HEK293 (cell line): ENCODE data around the gene NIPAL3.

ENCODE experiments used
- CTCF ChIA-PET: fragments of 350-600 bp; formaldehyde crosslinking; extraction: SDS; loops from one replicate; lab custom pipeline; 2021; ENCODE audit warnings: antibody characterized with exemption; lab: Yijun Ruan, JAX
- POLR2A ChIA-PET: fragments of 300-600 bp; formaldehyde crosslinking; extraction: SDS; loops from one replicate; lab custom pipeline; 2020; ENCODE audit warnings: antibody characterized with exemption, inconsistent platforms; lab: Yijun Ruan, JAX
- H3K27ac ChIP-seq: fragments of 200-500 bp; sonication (Bioruptor generic); 2 replicates; pipeline ENCODE4 v1.5.1; 2014; ENCODE audit warnings: low read depth, low read length, control low read depth, inconsistent platforms; ENCODE audit errors: extremely low read depth
- H3K36me3 ChIP-seq, 2 experiments: fragments of 200-500 bp in 1 of 2; sonication (Bioruptor generic) in 1 of 2; 1 replicate in 1 of 2; 2 replicates in 1 of 2; pipeline ENCODE4 v1.5.1; 2014 to 2017; ENCODE audit warnings: inconsistent platforms in 2 of 2, low read length in 2 of 2; ENCODE audit not compliant: control insufficient read depth in 2 of 2, insufficient read depth in 1 of 2
- H3K4me1 ChIP-seq: fragments of 200-500 bp; sonication (Bioruptor generic); 2 replicates; pipeline ENCODE4 v1.5.1; 2014; ENCODE audit warnings: mild to moderate bottlenecking, low read length, inconsistent platforms; ENCODE audit not compliant: control insufficient read depth, insufficient read depth
- H3K4me3 ChIP-seq: 2 replicates; pipeline ENCODE4 v1.5.1; 2011; ENCODE audit warnings: low read depth, mild to moderate bottlenecking, control low read depth, low read length, moderate library complexity
- H3K9me3 ChIP-seq: fragments of 200-500 bp; sonication (Bioruptor generic); 2 replicates; pipeline ENCODE4 v1.5.1; 2014; ENCODE audit warnings: low read depth, low read length, inconsistent platforms; ENCODE audit not compliant: control insufficient read depth, insufficient read depth
- BCL11A ChIP-seq: fragments of 450-650 bp; formaldehyde crosslinking; IDR thresholded peaks from 2 replicates; pipeline ENCODE4 v1.5.1; 2016; ENCODE audit warnings: low read depth, missing biosample characterization, missing genetic modification characterization
- KLF16 ChIP-seq: fragments of 450-650 bp; formaldehyde crosslinking; IDR thresholded peaks from 2 replicates; pipeline ENCODE4 v1.5.1; 2017; ENCODE audit warnings: missing biosample characterization, missing genetic modification characterization
- OVOL3 ChIP-seq: fragments of 450-650 bp; formaldehyde crosslinking; IDR thresholded peaks from 2 replicates; pipeline ENCODE4 v1.5.1; 2016; ENCODE audit warnings: missing biosample characterization, missing genetic modification characterization
- TRIM28 ChIP-seq: IDR thresholded peaks from 2 replicates; pipeline ENCODE4 v1.6.1; 2011; ENCODE audit warnings: low read length, control low read depth, borderline replicate concordance
- ZNF146 ChIP-seq: fragments of 450-650 bp; formaldehyde crosslinking; IDR thresholded peaks from 2 replicates; pipeline ENCODE4 v1.5.1; 2016; ENCODE audit warnings: missing biosample characterization, missing genetic modification characterization
- ZNF2 ChIP-seq: fragments of 450-650 bp; formaldehyde crosslinking; IDR thresholded peaks from 2 replicates; pipeline ENCODE4 v1.5.1; 2016; ENCODE audit warnings: missing biosample characterization, missing genetic modification characterization
- ZNF223 ChIP-seq: fragments of 450-650 bp; formaldehyde crosslinking; IDR thresholded peaks from 2 replicates; pipeline ENCODE4 v1.5.1; 2016; ENCODE audit warnings: missing biosample characterization, missing genetic modification characterization
- ZNF292 ChIP-seq: fragments of 450-650 bp; formaldehyde crosslinking; IDR thresholded peaks from 2 replicates; pipeline ENCODE4 v1.5.1; 2016; ENCODE audit warnings: low read depth, missing biosample characterization, missing genetic modification characterization, borderline replicate concordance
- ZNF394 ChIP-seq: fragments of 450-650 bp; formaldehyde crosslinking; IDR thresholded peaks from 2 replicates; pipeline ENCODE4 v1.5.1; 2016; ENCODE audit warnings: missing biosample characterization, missing genetic modification characterization, mild to moderate bottlenecking, moderate library complexity, borderline replicate concordance
- ZNF473 ChIP-seq: fragments of 450-650 bp; formaldehyde crosslinking; IDR thresholded peaks from 2 replicates; pipeline ENCODE4 v1.5.1; 2017; ENCODE audit warnings: missing biosample characterization, missing genetic modification characterization
- ZNF48 ChIP-seq: fragments of 450-650 bp; formaldehyde crosslinking; IDR thresholded peaks from 2 replicates; pipeline ENCODE4 v1.5.1; 2016; ENCODE audit warnings: missing biosample characterization, missing genetic modification characterization
- ZNF548 ChIP-seq: fragments of 450-650 bp; formaldehyde crosslinking; IDR thresholded peaks from 2 replicates; pipeline ENCODE4 v1.5.1; 2016; ENCODE audit warnings: missing biosample characterization, missing genetic modification characterization
- ZNF623 ChIP-seq: fragments of 450-650 bp; formaldehyde crosslinking; IDR thresholded peaks from 2 replicates; pipeline ENCODE4 v1.5.1; 2016; ENCODE audit warnings: missing biosample characterization, missing genetic modification characterization
- ZNF76 ChIP-seq: fragments of 450-650 bp; formaldehyde crosslinking; IDR thresholded peaks from 2 replicates; pipeline ENCODE4; 2016; ENCODE audit warnings: low read depth, missing biosample characterization, missing genetic modification characterization, borderline replicate concordance
- ZNF777 ChIP-seq: fragments of 450-650 bp; formaldehyde crosslinking; IDR thresholded peaks from 2 replicates; pipeline ENCODE4 v1.5.1; 2017; ENCODE audit warnings: missing biosample characterization, missing genetic modification characterization, borderline replicate concordance
- ZNF830 ChIP-seq: fragments of 450-650 bp; IDR thresholded peaks from 2 replicates; pipeline ENCODE4 v1.5.0; 2018; ENCODE audit warnings: missing biosample characterization, missing genetic modification characterization, low read depth, mild to moderate bottlenecking, moderate library complexity
- TF ChIP-seq, protein P1 (sequence below): fragments of 450-650 bp; formaldehyde crosslinking; IDR thresholded peaks from 2 replicates; pipeline ENCODE4 v1.5.1; 2016; ENCODE audit warnings: missing biosample characterization, missing genetic modification characterization
- TF ChIP-seq, protein P2 (sequence below): fragments of 450-650 bp; formaldehyde crosslinking; IDR thresholded peaks from 2 replicates; pipeline ENCODE4 v1.5.1; 2016; ENCODE audit warnings: missing biosample characterization, missing genetic modification characterization
- TF ChIP-seq, protein P3 (sequence below): fragments of 450-650 bp; formaldehyde crosslinking; IDR thresholded peaks from 2 replicates; pipeline ENCODE4 v1.5.1; 2016; ENCODE audit warnings: missing biosample characterization, missing genetic modification characterization
- TF ChIP-seq, protein P4 (sequence below): fragments of 450-650 bp; formaldehyde crosslinking; IDR thresholded peaks from 2 replicates; pipeline ENCODE4 v1.5.0; 2017; ENCODE audit warnings: missing biosample characterization, missing genetic modification characterization, borderline replicate concordance

The NIPAL3 gene

DNA sequence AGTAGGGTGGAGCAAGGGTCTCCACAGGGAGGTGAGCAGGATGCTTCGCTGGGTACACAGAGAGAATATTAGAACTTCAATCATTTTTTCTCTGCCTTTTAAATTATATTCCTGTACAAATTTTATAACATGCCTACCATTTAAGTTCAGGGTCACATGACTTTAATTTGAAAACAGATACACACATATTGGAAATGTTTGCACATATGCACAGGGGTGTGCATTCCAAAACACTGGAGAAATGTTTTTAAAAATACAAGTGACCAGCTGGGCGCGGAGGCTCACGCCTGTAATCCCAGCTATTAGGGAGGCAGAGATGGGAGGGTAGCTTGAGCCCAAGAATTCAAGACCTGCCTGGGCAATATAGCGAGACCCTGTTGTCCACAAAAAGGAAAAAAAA is 39.7 kb downstream of the NIPAL3 start (continued):
- TF ChIP-seq ZNF623 (tag by site-specific recombination) (no peak), TRIM28 (no peak), ZNF48 (tag by site-specific recombination) (no peak)

DNA sequence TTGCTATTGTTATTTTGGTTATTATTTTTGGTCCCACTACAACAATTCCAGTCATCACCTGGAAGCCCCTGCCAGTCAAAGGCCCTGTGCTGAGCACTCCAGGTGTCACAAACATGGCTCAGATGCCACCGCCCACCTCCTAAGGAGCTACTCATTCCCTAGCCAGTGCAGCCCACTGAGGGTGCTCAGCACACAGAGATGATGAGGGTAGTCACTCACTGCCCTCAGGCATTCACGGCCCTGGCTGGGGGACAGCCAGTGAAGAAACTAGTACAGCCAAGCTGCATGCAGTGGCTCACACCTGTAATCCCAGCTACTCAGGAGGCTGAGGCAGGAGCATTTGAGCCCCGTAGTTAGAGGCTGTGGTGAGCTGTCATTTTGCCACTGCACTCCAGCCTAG is 42.3 kb downstream of the NIPAL3 start:
- H3K36me3 ChIP-seq: peaks cover 3 to 72% of the 10 kb centered on the region in 2 experiments
- H3K4me1 ChIP-seq: no peaks in the 10 kb centered on the region
- ChIA-PET POLR2A (no interaction called here), CTCF (interaction anchor here (0.9 kb wide), 1 partner anchor 9 kb away, joined by 3 read pairs; no protein-coding TSS in a partner anchor)
- H3K27ac ChIP-seq: no peak overlapping the region
- H3K4me3 ChIP-seq: no peak overlapping the region
- no peaks in the 10 kb centered on the region for H3K9me3 ChIP-seq
- TF ChIP-seq ZNF146 (tag by site-specific recombination) (no peak), ZNF223 (tag by site-specific recombination) (no peak), ZNF394 (tag by site-specific recombination) (no peak), OVOL3 (tag by site-specific recombination) (no peak), ZNF548 (tag by site-specific recombination) (no peak), ZNF830 (tag by site-specific recombination) (no peak)
- TF ChIP-seq, protein P1, sequence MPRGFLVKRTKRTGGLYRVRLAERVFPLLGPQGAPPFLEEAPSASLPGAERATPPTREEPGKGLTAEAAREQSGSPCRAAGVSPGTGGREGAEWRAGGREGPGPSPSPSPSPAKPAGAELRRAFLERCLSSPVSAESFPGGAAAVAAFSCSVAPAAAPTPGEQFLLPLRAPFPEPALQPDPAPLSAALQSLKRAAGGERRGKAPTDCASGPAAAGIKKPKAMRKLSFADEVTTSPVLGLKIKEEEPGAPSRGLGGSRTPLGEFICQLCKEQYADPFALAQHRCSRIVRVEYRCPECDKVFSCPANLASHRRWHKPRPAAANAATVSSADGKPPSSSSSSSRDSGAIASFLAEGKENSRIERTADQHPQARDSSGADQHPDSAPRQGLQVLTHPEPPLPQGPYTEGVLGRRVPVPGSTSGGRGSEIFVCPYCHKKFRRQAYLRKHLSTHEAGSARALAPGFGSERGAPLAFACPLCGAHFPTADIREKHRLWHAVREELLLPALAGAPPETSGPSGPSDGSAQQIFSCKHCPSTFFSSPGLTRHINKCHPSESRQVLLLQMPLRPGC (tag by site-specific recombination): no peak
- TF ChIP-seq, protein P2, sequence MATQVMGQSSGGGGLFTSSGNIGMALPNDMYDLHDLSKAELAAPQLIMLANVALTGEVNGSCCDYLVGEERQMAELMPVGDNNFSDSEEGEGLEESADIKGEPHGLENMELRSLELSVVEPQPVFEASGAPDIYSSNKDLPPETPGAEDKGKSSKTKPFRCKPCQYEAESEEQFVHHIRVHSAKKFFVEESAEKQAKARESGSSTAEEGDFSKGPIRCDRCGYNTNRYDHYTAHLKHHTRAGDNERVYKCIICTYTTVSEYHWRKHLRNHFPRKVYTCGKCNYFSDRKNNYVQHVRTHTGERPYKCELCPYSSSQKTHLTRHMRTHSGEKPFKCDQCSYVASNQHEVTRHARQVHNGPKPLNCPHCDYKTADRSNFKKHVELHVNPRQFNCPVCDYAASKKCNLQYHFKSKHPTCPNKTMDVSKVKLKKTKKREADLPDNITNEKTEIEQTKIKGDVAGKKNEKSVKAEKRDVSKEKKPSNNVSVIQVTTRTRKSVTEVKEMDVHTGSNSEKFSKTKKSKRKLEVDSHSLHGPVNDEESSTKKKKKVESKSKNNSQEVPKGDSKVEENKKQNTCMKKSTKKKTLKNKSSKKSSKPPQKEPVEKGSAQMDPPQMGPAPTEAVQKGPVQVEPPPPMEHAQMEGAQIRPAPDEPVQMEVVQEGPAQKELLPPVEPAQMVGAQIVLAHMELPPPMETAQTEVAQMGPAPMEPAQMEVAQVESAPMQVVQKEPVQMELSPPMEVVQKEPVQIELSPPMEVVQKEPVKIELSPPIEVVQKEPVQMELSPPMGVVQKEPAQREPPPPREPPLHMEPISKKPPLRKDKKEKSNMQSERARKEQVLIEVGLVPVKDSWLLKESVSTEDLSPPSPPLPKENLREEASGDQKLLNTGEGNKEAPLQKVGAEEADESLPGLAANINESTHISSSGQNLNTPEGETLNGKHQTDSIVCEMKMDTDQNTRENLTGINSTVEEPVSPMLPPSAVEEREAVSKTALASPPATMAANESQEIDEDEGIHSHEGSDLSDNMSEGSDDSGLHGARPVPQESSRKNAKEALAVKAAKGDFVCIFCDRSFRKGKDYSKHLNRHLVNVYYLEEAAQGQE (tag by site-specific recombination): no peak
- TF ChIP-seq, protein P3, sequence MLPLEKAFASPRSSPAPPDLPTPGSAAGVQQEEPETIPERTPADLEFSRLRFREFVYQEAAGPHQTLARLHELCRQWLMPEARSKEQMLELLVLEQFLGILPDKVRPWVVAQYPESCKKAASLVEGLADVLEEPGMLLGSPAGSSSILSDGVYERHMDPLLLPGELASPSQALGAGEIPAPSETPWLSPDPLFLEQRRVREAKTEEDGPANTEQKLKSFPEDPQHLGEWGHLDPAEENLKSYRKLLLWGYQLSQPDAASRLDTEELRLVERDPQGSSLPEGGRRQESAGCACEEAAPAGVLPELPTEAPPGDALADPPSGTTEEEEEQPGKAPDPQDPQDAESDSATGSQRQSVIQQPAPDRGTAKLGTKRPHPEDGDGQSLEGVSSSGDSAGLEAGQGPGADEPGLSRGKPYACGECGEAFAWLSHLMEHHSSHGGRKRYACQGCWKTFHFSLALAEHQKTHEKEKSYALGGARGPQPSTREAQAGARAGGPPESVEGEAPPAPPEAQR (tag by site-specific recombination): no peak

DNA sequence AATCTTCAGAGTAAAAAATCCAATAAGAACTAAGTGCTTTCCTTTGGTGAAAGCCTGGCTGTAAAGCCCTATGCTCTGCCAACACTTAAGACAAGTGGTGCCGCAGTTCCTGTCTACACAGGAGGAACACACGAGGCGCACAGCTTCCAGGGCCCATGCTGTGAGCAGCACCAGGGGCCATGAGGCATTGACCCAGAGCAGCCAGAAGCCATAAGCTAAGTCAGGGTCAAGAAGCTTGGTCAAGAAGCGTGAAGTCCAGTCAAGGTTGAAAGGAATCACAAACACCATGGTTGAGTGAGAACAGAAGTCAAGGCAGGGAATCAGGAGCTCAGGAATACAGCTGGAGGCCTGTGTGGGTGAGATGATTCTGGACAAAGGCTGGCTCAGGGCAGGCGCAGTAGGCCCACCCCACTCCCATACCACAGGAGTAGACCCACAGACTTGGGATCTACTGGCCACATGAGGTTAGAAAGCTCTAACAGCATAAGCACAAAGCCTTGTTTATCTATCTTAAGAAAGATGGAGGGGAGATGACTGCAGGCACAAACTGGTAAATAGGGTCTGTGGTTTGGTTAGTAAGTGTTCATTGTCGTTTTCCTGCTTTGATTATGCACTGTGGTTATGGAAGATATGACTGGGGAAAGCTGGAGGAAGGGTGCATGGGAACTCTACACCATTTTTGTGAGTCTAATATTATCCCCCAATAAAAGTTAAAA is 44.1 kb downstream of the NIPAL3 start:
- CTCF ChIA-PET: interaction anchor here (1.1 kb wide), 1 partner anchor 69 kb away, joined by 3 read pairs; no protein-coding TSS in a partner anchor
- H3K9me3 ChIP-seq: no peaks in the 10 kb centered on the region
- POLR2A ChIA-PET: no interaction called here

More for the DNA sequence above, 44.1 kb downstream of the NIPAL3 start:
- no peaks in the 10 kb centered on the region for H3K4me1 ChIP-seq
- TF ChIP-seq ZNF2 (tag by site-specific recombination) (no peak), ZNF623 (tag by site-specific recombination) (no peak), KLF16 (no peak), BCL11A (tag by site-specific recombination) (no peak), ZNF777 (tag by site-specific recombination) (no peak), ZNF292 (no peak), ZNF473 (no peak), ZNF76 (tag by site-specific recombination) (no peak)
- TF ChIP-seq, protein P4, sequence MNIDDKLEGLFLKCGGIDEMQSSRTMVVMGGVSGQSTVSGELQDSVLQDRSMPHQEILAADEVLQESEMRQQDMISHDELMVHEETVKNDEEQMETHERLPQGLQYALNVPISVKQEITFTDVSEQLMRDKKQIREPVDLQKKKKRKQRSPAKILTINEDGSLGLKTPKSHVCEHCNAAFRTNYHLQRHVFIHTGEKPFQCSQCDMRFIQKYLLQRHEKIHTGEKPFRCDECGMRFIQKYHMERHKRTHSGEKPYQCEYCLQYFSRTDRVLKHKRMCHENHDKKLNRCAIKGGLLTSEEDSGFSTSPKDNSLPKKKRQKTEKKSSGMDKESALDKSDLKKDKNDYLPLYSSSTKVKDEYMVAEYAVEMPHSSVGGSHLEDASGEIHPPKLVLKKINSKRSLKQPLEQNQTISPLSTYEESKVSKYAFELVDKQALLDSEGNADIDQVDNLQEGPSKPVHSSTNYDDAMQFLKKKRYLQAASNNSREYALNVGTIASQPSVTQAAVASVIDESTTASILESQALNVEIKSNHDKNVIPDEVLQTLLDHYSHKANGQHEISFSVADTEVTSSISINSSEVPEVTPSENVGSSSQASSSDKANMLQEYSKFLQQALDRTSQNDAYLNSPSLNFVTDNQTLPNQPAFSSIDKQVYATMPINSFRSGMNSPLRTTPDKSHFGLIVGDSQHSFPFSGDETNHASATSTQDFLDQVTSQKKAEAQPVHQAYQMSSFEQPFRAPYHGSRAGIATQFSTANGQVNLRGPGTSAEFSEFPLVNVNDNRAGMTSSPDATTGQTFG (tag by site-specific recombination): no peak
- H3K27ac ChIP-seq: no peak overlapping the region
- peaks cover 0 to 69% of the 10 kb centered on the region in 2 experiments for H3K36me3 ChIP-seq
- no peak overlapping the region for H3K4me3 ChIP-seq
